ENCODE measurements around the gene KRT6C.

The KRT6C gene

DNA sequence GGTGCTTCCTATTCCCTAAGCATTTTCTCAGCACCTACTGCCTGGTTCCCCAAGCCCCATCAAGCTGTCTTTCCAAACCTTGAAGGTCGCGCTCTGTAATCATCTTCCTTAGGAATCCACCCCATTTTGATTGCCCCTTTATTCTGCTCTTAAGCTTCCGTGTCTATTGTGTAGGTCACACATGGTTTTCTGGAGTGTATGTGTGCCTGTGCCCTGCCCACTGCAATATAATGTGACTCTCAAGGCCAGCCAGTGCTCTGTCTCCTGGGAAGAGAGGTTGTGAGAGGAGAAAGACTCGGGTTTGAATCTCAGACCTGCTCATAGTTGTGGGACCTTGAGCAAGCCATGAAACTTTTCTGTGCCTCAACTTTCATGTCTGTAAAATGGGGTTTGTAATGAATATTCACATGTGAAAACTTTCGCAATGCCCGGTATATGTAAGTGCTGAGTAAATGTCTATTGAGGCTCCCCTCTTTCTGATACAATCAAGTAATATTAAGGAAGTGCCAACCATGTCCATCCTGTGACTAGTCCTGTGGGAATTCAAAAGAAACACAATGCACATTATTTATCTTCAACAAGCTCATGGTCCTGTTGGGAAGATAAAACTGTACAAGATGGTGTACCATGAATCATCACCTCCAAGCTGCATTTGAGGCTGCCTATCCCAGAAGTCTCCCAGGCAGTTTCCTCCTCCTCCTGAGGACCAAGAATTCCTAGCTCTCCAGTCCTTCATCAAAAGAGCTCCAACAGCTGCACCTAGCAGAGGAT, 38.7 kb downstream of the KRT6C start:
- DNase-seq (ENCODE audit: low spot score) = no peak

GRCh38 chr12:52434081-52434733, 39.4 kb downstream of the KRT6C start, which contains the start of gene KRT75:
KRT75 (minus strand) TSS chr12:52434371; CDS start chr12:52434304, 67 bp downstream.
- no peak for DNase-seq (ENCODE audit: low spot score)

GRCh38 chr12:52433501-52434080, 40.0 kb downstream of the KRT6C start:
- DNase-seq (ENCODE audit: low spot score) = no peak

DNA sequence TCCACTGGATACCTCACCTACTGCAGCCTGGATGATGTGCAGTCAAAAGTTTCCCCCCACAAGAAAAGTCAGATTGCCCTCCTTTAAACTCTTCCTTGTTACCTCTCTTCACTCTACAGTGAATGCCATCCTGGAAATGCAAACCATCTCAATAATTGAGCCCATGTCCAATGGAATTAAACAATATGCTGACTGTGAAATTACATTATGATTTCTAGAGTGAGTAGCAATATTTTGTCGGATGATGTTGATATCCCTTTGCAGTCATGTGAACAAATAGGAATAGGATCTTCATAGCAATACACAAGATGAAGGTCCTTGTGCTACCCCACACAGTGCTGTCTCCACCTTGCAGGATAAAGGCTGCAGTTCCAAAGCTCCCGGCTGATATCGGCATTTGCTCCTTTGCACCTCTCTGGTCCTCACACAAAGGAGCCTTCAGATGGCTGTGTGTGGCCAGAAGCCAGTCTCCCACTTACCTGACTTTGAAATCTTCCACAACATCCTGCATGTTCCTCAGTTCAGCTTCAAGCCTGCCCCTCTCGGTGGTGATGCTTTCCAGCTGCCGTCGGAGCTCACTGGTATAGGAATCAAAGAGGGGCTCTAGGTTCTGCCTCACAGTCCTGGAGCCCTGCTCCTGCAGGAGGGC, 40.9 kb downstream of the KRT6C start:
- no peak for DNase-seq (ENCODE audit: low spot score)

DNA sequence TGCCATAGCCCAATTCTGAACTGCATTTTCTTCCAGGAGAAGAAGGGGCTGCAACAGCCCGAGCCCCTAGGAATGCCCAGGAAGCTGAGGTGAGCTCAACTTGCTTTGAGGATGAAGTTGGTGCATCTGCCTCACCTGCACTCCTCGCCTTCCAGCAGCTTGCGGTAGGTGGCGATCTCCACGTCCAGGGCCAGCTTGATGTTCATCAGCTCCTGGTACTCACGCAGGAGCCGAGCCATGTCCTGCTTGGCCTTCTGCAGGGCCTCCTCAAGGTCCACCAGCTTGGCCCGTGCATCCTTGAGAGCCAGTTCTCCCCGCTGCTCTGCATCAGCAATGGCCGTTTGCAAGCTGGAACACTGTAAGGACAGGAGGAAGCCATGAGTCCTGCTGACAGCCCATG, 45.5 kb downstream of the KRT6C start:
- DNase-seq (ENCODE audit: low spot score) = no peak

GRCh38 chr12:52427083-52427482, 46.5 kb downstream of the KRT6C start:
- DNase-seq (ENCODE audit: low spot score) = no peak

DNA sequence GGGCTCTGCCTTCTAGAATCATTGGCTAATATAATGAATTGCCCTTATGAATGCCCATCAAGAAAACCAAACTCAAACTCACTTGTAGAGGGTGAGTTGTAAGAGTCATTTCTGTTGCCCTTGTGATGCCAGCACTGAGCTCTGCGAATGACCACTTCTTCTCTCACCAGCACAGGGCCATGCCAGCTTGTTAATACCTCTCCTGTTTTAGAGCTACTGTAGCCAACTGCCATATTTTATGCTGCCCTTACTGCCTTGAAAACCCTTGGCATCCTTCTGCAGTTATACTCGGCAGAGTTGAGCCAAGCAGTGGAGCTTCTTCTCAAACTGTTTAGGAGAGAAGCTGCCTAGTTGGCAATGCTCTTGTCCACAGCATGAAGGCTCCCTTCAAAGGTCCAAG, 47.6 kb downstream of the KRT6C start:
- DNase-seq (ENCODE audit: low spot score) = no peak

DNA sequence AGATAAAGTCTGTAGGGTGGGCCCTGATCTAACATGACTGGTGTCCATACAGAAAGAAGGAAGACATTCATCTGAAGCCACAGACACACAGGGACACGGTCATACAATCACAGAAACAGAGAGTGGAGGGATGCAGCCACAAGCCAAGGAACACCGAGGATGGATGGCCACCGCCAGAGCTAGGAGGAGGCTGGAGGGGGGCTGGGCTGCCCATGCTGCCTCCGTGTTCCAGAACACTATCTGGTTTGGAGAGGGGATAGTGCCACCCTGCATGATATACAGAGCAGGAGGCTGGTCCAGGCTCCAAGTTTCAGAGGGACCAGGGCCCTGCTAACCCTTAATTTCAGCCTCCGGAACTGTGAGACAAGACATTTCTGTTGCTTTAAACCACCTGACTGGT, 48.1 kb downstream of the KRT6C start:
- no peak for DNase-seq (ENCODE audit: low spot score)

GRCh38 chr12:52423661-52424500, 49.7 kb downstream of the KRT6C start:
- no peak for DNase-seq (ENCODE audit: low spot score)

- DNase-seq (ENCODE audit: low spot score) = no peak
Observed at GRCh38 chr12:52423035-52423434, 50.6 kb downstream of the KRT6C start.

DNA sequence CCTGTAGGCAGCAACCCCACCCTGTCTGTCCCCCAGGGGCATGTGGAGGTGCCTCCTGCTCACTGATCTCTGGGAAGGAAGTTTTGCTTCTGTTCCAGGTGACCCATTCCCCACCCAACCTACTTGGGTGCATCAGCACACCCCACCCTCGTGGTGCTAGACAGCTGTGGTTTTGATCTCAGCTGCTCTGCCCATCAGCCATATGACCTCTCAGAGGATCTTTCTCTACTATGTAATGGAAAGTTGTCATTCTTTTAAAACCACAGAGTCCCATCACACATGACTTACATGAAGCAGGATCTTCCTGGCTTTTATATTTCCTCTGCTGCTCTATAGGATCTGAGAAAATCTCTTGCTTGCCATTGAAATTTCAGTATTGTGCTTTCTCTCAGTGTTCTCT, 53.9 kb downstream of the KRT6C start:
- DNase-seq (ENCODE audit: low spot score) = no peak

DNA sequence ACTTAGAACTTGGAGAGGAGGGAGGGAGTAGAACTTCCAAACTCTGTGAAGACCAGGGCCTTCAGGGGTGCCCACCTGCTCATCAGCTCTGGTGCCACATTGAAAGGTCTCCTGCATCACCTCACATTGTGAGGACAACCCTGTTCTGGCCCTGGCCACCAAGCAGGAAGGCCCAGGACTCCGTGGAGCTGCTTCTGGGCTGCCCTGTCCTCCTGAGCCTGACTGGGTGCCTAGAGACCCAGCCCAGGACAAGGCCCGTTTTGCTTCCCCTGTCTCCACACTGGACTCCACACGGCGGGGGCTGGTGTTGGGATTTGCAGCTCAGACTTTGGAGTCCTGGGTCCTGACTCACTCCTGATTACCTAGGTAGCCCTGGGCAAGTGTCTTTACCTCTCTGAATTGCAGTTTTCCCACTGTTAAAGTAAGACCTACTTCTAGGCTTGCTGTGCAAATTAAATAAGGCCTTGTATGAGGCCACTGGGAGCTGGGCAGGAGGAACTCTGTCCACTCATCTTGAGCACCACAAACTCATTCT, 55.0 kb downstream of the KRT6C start:
- DNase-seq (ENCODE audit: low spot score) = no peak
